ENCODE results near the gene RUBCNL. TPM values are rescaled to one million over a fixed set of nuclear protein-coding genes. Genes with fewer than 3 reads are reported as not detected.

Gene RUBCNL
- total RNA-seq, 1 experiment from 2014 or later = 16.0 TPM

DNA sequence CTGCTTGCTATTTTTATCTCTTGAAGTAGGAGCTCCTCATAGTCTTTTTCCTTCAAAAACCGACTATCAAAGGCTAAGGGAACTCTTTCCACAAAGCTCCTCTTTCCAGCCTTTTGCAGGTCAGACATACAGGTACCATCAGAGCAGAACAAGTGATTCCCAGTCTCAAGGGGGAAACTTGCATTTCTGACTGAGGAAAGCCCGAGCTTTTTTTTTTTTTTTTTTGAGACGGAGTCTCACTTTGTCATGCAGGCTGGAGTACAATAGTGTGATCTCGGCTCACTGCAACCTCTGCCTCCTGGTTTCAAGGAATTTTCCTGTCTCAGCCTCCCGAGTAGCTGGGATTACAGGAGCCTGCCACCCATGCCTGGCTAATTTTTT lies 32.0 kb downstream of the RUBCNL start:
- peaks cover 7% of the 10 kb centered on the region for H3K9me3 Mint-ChIP-seq (ENCODE audit: unreplicated experiment)
- Histone ChIP-seq H3K27me3 (replicated peaks; ENCODE audit: control insufficient read depth, insufficient read depth, low read length) (no peaks in the 10 kb centered on the region), H3K4me3 (ENCODE audit: low read depth, low read length) (no peak overlapping the region), H3K36me3 (ENCODE audit: control insufficient read depth, insufficient read depth, low read length) (no peaks in the 10 kb centered on the region), H3K9me3 (no peaks in the 10 kb centered on the region), H3K4me1 (no peaks in the 10 kb centered on the region)
- TF ChIP-seq, protein P1, sequence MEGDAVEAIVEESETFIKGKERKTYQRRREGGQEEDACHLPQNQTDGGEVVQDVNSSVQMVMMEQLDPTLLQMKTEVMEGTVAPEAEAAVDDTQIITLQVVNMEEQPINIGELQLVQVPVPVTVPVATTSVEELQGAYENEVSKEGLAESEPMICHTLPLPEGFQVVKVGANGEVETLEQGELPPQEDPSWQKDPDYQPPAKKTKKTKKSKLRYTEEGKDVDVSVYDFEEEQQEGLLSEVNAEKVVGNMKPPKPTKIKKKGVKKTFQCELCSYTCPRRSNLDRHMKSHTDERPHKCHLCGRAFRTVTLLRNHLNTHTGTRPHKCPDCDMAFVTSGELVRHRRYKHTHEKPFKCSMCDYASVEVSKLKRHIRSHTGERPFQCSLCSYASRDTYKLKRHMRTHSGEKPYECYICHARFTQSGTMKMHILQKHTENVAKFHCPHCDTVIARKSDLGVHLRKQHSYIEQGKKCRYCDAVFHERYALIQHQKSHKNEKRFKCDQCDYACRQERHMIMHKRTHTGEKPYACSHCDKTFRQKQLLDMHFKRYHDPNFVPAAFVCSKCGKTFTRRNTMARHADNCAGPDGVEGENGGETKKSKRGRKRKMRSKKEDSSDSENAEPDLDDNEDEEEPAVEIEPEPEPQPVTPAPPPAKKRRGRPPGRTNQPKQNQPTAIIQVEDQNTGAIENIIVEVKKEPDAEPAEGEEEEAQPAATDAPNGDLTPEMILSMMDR (IDR thresholded peaks at IDR 0.05; ENCODE audit: insufficient read depth in 1 of 2, low read depth in 1 of 2, low read length in 1 of 2, severe bottlenecking in 1 of 2, unreplicated experiment in 1 of 2) = no peak
- H3K4me1 Mint-ChIP-seq (ENCODE audit: low read depth, unreplicated experiment) = no peaks in the 10 kb centered on the region
- no peaks in the 10 kb centered on the region for H3K27me3 Mint-ChIP-seq (ENCODE audit: insufficient read depth, unreplicated experiment)
- H3K4me3 Mint-ChIP-seq (ENCODE audit: unreplicated experiment) = no peak overlapping the region
- H3K36me3 Mint-ChIP-seq (ENCODE audit: insufficient read depth, unreplicated experiment) = peaks cover 41% of the 10 kb centered on the region
- no peak overlapping the region for H3K27ac Mint-ChIP-seq (ENCODE audit: unreplicated experiment)
- intact Hi-C loops (cut with micrococcal nuclease; ENCODE audit: unreplicated experiment) = no loop called here
- DNase-seq = no peak
- POLR2A ChIA-PET = no interaction called here
- BruUV-seq (replicated peaks) = no TSS peak
- CTCF ChIA-PET = no interaction called here

DNA sequence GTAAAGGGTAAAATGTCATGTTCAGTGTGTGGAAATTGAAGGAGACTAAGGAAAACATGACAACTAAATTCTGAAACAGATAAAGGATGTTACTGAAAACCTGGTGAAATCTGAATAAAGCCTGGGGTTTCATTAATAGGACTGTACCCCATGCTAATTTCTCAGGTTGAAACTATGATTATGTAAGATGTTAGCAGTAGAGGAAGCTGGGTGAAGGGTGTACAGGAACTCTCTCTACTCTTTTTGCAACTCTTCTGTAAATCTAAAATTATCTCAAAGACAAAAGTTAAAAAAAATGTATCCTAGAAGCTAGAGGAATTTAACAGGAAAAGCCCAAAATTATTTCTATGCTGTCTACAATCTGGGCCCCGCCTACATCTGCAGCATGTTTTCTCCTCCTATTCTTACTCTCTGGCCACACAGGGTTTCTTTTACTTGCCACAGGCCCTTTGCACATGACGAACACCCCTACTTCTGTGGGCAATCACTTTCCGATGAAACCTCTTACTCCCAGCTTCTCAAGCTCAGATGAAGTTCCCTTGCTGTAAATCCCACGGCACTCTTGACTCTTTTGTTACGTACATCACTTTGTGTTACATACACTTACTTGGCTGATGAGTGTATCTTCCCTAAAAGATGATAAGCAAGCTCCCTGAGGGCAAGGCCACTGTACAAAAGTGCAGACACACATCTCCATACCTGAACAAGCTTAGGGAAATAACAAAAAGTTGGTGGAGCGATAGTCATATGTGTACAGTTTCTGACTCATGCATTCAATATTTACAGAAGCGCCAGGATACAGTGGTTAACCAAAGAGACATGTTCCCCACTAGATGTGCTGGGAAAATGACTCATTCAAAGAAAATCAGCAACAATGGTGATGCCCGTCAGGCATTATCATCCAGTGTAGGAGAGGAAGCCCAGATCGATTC lies 32.6 kb downstream of the RUBCNL start:
- Histone ChIP-seq H3K4me1 (no peaks in the 10 kb centered on the region), H3K9me3 (no peaks in the 10 kb centered on the region), H3K4me3 (ENCODE audit: low read depth, low read length) (no peak overlapping the region), H3K36me3 (ENCODE audit: control insufficient read depth, insufficient read depth, low read length) (no peaks in the 10 kb centered on the region), H3K27me3 (replicated peaks; ENCODE audit: control insufficient read depth, insufficient read depth, low read length) (no peaks in the 10 kb centered on the region)
- ChIA-PET POLR2A (no interaction called here), CTCF (no interaction called here)
- H3K9me3 Mint-ChIP-seq (ENCODE audit: unreplicated experiment) = peaks cover 7% of the 10 kb centered on the region
- H3K27ac Mint-ChIP-seq (ENCODE audit: unreplicated experiment) = no peak overlapping the region
- no peak overlapping the region for H3K4me3 Mint-ChIP-seq (ENCODE audit: unreplicated experiment)
- no peak for DNase-seq
- H3K4me1 Mint-ChIP-seq (ENCODE audit: low read depth, unreplicated experiment) = no peaks in the 10 kb centered on the region
- TF ChIP-seq, protein P1 (IDR thresholded peaks at IDR 0.05; ENCODE audit: insufficient read depth in 1 of 2, low read depth in 1 of 2, low read length in 1 of 2, severe bottlenecking in 1 of 2, unreplicated experiment in 1 of 2) = no peak
- no peaks in the 10 kb centered on the region for H3K27me3 Mint-ChIP-seq (ENCODE audit: insufficient read depth, unreplicated experiment)
- peaks cover 40% of the 10 kb centered on the region for H3K36me3 Mint-ChIP-seq (ENCODE audit: insufficient read depth, unreplicated experiment)
- BruUV-seq (replicated peaks) = no TSS peak
- intact Hi-C loops (cut with micrococcal nuclease; ENCODE audit: unreplicated experiment) = no loop called here

GRCh38 chr13:46352805-46353204 lies 34.2 kb downstream of the RUBCNL start:
- TF ChIP-seq, protein P1 (IDR thresholded peaks at IDR 0.05; ENCODE audit: insufficient read depth in 1 of 2, low read depth in 1 of 2, low read length in 1 of 2, severe bottlenecking in 1 of 2, unreplicated experiment in 1 of 2) = no peak

More at GRCh38 chr13:46352805-46353204, 34.2 kb downstream of the RUBCNL start:
- H3K27ac Mint-ChIP-seq (ENCODE audit: unreplicated experiment) = no peak overlapping the region
- BruUV-seq (replicated peaks) = no TSS peak
- Histone ChIP-seq H3K27me3 (replicated peaks; ENCODE audit: control insufficient read depth, insufficient read depth, low read length) (no peaks in the 10 kb centered on the region), H3K9me3 (no peaks in the 10 kb centered on the region), H3K4me1 (no peaks in the 10 kb centered on the region), H3K36me3 (ENCODE audit: control insufficient read depth, insufficient read depth, low read length) (no peaks in the 10 kb centered on the region), H3K4me3 (ENCODE audit: low read depth, low read length) (no peak overlapping the region)
- H3K27me3 Mint-ChIP-seq (ENCODE audit: insufficient read depth, unreplicated experiment) = no peaks in the 10 kb centered on the region
- H3K36me3 Mint-ChIP-seq (ENCODE audit: insufficient read depth, unreplicated experiment) = peaks cover 36% of the 10 kb centered on the region
- DNase-seq = no peak
- ChIA-PET POLR2A (no interaction called here), CTCF (no interaction called here)
- H3K4me3 Mint-ChIP-seq (ENCODE audit: unreplicated experiment) = no peak overlapping the region
- intact Hi-C loops (cut with micrococcal nuclease; ENCODE audit: unreplicated experiment) = no loop called here
- peaks cover 7% of the 10 kb centered on the region for H3K9me3 Mint-ChIP-seq (ENCODE audit: unreplicated experiment)
- no peaks in the 10 kb centered on the region for H3K4me1 Mint-ChIP-seq (ENCODE audit: low read depth, unreplicated experiment)
